Measurements from ENCODE around the gene CCDC13. TPM values are rescaled to one million over a fixed set of nuclear protein-coding genes. Genes with fewer than 3 reads are reported as not detected.

The CCDC13 gene
- polyA plus RNA-seq, 1 donor from 2014 or later = 6.5 TPM

DNA sequence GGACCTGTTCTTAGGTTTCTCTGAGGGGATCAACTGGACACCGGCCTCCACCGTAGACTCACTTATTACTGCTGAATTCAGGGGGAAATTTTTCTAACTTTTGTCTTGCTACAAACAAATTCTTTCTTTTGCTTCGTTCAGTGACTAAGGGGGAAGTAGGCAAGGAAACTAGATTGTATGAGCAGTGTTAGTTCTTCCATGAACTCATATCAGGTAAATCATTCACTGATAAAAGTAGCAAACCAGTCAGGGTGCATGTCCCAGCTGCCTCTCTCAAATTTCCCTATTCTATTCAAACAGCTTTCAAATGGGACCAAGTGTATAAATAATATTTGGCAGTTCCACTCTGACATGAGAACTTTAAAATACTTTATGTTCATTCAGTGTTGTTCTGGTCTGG lies 7.3 kb upstream of the CCDC13 start:
- no peak overlapping the region for H3K9ac ChIP-seq (ENCODE audit: low read length)
- H3K4me3 ChIP-seq (ENCODE audit: low read length) = no peak overlapping the region
- no peak overlapping the region for H3K4me2 ChIP-seq (ENCODE audit: low read length)
- no peaks in the 10 kb centered on the region for H3K27me3 ChIP-seq (ENCODE audit: insufficient read depth, low read depth, low read length)
- no peaks in the 10 kb centered on the region for H4K20me1 ChIP-seq (ENCODE audit: insufficient read depth)
- no peaks in the 10 kb centered on the region for H3K36me3 ChIP-seq (ENCODE audit: insufficient read depth, low read length)
- no peaks in the 10 kb centered on the region for H3K79me2 ChIP-seq (replicated peaks; ENCODE audit: insufficient read depth, low read length)
- TF ChIP-seq EP300 (conservative IDR thresholded peaks at IDR 0.05; ENCODE audit: poor library complexity, severe bottlenecking) (no peak), EZH2 (IDR thresholded peaks at IDR 0.05; ENCODE audit: borderline replicate concordance, insufficient read depth, low read length, poor library complexity, severe bottlenecking) (no peak), RAD21 (conservative IDR thresholded peaks at IDR 0.05) (no peak), MXI1 (conservative IDR thresholded peaks at IDR 0.05; ENCODE audit: poor library complexity, severe bottlenecking) (no peak), SMC3 (conservative IDR thresholded peaks at IDR 0.05; ENCODE audit: poor library complexity) (no peak), POLR2AphosphoS5 (IDR thresholded peaks at IDR 0.05) (no peak)
- TF ChIP-seq, protein P1, sequence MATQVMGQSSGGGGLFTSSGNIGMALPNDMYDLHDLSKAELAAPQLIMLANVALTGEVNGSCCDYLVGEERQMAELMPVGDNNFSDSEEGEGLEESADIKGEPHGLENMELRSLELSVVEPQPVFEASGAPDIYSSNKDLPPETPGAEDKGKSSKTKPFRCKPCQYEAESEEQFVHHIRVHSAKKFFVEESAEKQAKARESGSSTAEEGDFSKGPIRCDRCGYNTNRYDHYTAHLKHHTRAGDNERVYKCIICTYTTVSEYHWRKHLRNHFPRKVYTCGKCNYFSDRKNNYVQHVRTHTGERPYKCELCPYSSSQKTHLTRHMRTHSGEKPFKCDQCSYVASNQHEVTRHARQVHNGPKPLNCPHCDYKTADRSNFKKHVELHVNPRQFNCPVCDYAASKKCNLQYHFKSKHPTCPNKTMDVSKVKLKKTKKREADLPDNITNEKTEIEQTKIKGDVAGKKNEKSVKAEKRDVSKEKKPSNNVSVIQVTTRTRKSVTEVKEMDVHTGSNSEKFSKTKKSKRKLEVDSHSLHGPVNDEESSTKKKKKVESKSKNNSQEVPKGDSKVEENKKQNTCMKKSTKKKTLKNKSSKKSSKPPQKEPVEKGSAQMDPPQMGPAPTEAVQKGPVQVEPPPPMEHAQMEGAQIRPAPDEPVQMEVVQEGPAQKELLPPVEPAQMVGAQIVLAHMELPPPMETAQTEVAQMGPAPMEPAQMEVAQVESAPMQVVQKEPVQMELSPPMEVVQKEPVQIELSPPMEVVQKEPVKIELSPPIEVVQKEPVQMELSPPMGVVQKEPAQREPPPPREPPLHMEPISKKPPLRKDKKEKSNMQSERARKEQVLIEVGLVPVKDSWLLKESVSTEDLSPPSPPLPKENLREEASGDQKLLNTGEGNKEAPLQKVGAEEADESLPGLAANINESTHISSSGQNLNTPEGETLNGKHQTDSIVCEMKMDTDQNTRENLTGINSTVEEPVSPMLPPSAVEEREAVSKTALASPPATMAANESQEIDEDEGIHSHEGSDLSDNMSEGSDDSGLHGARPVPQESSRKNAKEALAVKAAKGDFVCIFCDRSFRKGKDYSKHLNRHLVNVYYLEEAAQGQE (IDR thresholded peaks at IDR 0.05; ENCODE audit: borderline replicate concordance) = no peak
- H3K9me3 ChIP-seq (ENCODE audit: low read length) = no peaks in the 10 kb centered on the region
- H3F3A ChIP-seq (ENCODE audit: insufficient read depth, low read length, poor library complexity, severe bottlenecking) = no peaks in the 10 kb centered on the region
- H2AFZ ChIP-seq (ENCODE audit: low read depth, low read length) = no peak overlapping the region
- H3K27ac ChIP-seq (ENCODE audit: low read length) = no peak overlapping the region
- H3K9me2 ChIP-seq (ENCODE audit: insufficient read depth, low read length) = no peaks in the 10 kb centered on the region

DNA sequence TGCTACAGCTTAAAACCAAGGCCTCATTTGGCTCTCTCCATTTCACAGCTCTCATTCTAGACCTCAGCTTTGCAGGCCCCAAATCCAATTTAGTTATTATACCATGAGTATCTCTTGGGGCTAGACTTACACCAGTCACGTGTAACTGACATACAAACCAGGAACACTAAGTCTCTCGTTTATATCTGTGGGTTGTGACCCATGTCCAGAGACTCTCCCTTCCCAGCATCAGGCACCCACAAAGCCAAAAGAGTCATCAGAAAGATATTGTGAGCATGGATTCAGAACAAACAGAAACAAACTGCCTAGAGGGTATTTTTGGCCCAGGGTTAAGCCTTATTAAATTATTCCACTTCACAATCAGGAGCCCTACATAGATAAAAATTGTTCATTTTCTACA lies 5.6 kb upstream of the CCDC13 start:
- Histone ChIP-seq H4K20me1 (ENCODE audit: insufficient read depth) (no peaks in the 10 kb centered on the region), H3K36me3 (ENCODE audit: insufficient read depth, low read length) (no peaks in the 10 kb centered on the region), H3K9me3 (ENCODE audit: low read length) (no peaks in the 10 kb centered on the region), H3K4me2 (ENCODE audit: low read length) (no peak overlapping the region), H3K27me3 (ENCODE audit: insufficient read depth, low read depth, low read length) (no peaks in the 10 kb centered on the region), H2AFZ (ENCODE audit: low read depth, low read length) (no peak overlapping the region), H3F3A (ENCODE audit: insufficient read depth, low read length, poor library complexity, severe bottlenecking) (no peaks in the 10 kb centered on the region), H3K9me2 (ENCODE audit: insufficient read depth, low read length) (no peaks in the 10 kb centered on the region), H3K79me2 (replicated peaks; ENCODE audit: insufficient read depth, low read length) (no peaks in the 10 kb centered on the region), H3K9ac (ENCODE audit: low read length) (no peak overlapping the region), H3K27ac (ENCODE audit: low read length) (no peak overlapping the region), H3K4me3 (ENCODE audit: low read length) (no peak overlapping the region)
- TF ChIP-seq TAF1 (IDR thresholded peaks at IDR 0.05; ENCODE audit: low read depth) = no peak
- TF ChIP-seq RAD21 (conservative IDR thresholded peaks at IDR 0.05) = no peak
- TF ChIP-seq MXI1 (conservative IDR thresholded peaks at IDR 0.05; ENCODE audit: poor library complexity, severe bottlenecking) = no peak

- Histone ChIP-seq H3K9me3 (ENCODE audit: low read length) (no peaks in the 10 kb centered on the region), H3K27me3 (ENCODE audit: insufficient read depth, low read depth, low read length) (no peaks in the 10 kb centered on the region), H3K4me2 (ENCODE audit: low read length) (peak overlapping the region; percentile 100), H4K20me1 (ENCODE audit: insufficient read depth) (no peaks in the 10 kb centered on the region), H3K4me3 (ENCODE audit: low read length) (peak overlapping the region; percentile 82), H3K27ac (ENCODE audit: low read length) (peak overlapping the region; percentile 59), H3K36me3 (ENCODE audit: insufficient read depth, low read length) (no peaks in the 10 kb centered on the region), H3K79me2 (replicated peaks; ENCODE audit: insufficient read depth, low read length) (no peaks in the 10 kb centered on the region), H3K9me2 (ENCODE audit: insufficient read depth, low read length) (no peaks in the 10 kb centered on the region), H3F3A (ENCODE audit: insufficient read depth, low read length, poor library complexity, severe bottlenecking) (no peaks in the 10 kb centered on the region), H3K9ac (ENCODE audit: low read length) (peak overlapping the region; percentile 63), H2AFZ (ENCODE audit: low read depth, low read length) (peak overlapping the region; percentile 65)
- TF ChIP-seq EZH2 (IDR thresholded peaks at IDR 0.05; ENCODE audit: borderline replicate concordance, insufficient read depth, low read length, poor library complexity, severe bottlenecking) = no peak
These were observed 327 bp upstream of the CCDC13 start for GRCh38 chr3:42773409-42773751.

Measured in neural cell (in vitro differentiated cells).